ENCODE results near the gene MYO1E. TPM values are rescaled to one million over a fixed set of nuclear protein-coding genes. Genes with fewer than 3 reads are reported as not detected.

The MYO1E gene
- total RNA-seq, 1 experiment from 2014 or later, result 83.6 TPM

GRCh38 chr15:59268168-59268851 lies 104.4 kb downstream of the MYO1E start (continued):
- TF ChIP-seq ATF6 (CRISPR knock-in tag; IDR thresholded peaks at IDR 0.05) (no peak), ZMAT4 (CRISPR knock-in tag; IDR thresholded peaks at IDR 0.05) (no peak), ZSCAN18 (CRISPR knock-in tag; IDR thresholded peaks at IDR 0.05) (no peak), NFYB (CRISPR knock-in tag; conservative IDR thresholded peaks at IDR 0.05; ENCODE audit: low read depth) (no peak), IRF2 (CRISPR knock-in tag; IDR thresholded peaks at IDR 0.05; ENCODE audit: borderline replicate concordance, low read depth) (no peak), ZBTB43 (CRISPR knock-in tag; IDR thresholded peaks at IDR 0.05) (no peak), ZNF232 (CRISPR knock-in tag; IDR thresholded peaks at IDR 0.05) (no peak), ATF2 (CRISPR knock-in tag; IDR thresholded peaks at IDR 0.05; ENCODE audit: borderline replicate concordance, low read depth) (no peak), PREB (CRISPR knock-in tag; IDR thresholded peaks at IDR 0.05; ENCODE audit: borderline replicate concordance) (no peak), OVOL2 (CRISPR knock-in tag; IDR thresholded peaks at IDR 0.05; ENCODE audit: borderline replicate concordance) (no peak), ERG (CRISPR knock-in tag; IDR thresholded peaks at IDR 0.05) (no peak)

GRCh38 chr15:59266028-59266427 lies 106.6 kb downstream of the MYO1E start:
- DNase-seq (ENCODE audit: low spot score), result no peak
- peak overlapping the region; percentile 80 for H3K27ac Mint-ChIP-seq
- peaks cover 24% of the 10 kb centered on the region for H3K4me1 Mint-ChIP-seq
- POLR2A ChIA-PET, result interaction anchor here (1.2 kb wide), 1 partner anchor 13 kb away, joined by 7 read pairs; no protein-coding TSS in a partner anchor
- no peaks in the 10 kb centered on the region for H3K27me3 Mint-ChIP-seq (ENCODE audit: low read depth)
- no peaks in the 10 kb centered on the region for H3K36me3 Mint-ChIP-seq
- H3K9me3 Mint-ChIP-seq, result no peaks in the 10 kb centered on the region
- TF ChIP-seq GRHL2 (CRISPR knock-in tag; IDR thresholded peaks at IDR 0.05; ENCODE audit: insufficient replicate concordance, severe bottlenecking) (no peak), EMX1 (CRISPR knock-in tag; IDR thresholded peaks at IDR 0.05) (no peak), FOXP1 (CRISPR knock-in tag; IDR thresholded peaks at IDR 0.05; ENCODE audit: borderline replicate concordance) (no peak), ZNF416 (CRISPR knock-in tag; IDR thresholded peaks at IDR 0.05) (no peak), HMGA2 (CRISPR knock-in tag; IDR thresholded peaks at IDR 0.05) (no peak), USF2 (CRISPR knock-in tag; IDR thresholded peaks at IDR 0.05) (no peak), ATF2 (CRISPR knock-in tag; IDR thresholded peaks at IDR 0.05; ENCODE audit: borderline replicate concordance, low read depth) (no peak), ZNF121 (CRISPR knock-in tag; IDR thresholded peaks at IDR 0.05) (no peak), MXD4 (CRISPR knock-in tag; IDR thresholded peaks at IDR 0.05; ENCODE audit: borderline replicate concordance) (no peak), TEAD4 (CRISPR knock-in tag; IDR thresholded peaks at IDR 0.05) (no peak)
- ATAC-seq, result no peak
- CTCF ChIA-PET, result interaction anchor here (0.6 to 1.6 kb wide), 2 partner anchors 18 to 301 kb away, joined by 4 to 8 read pairs; no protein-coding TSS in a partner anchor
- H3K4me3 Mint-ChIP-seq, result no peak overlapping the region
